NCI-H146 (cell line): ENCODE results near the gene CABP4.
A peak's percentile ranks its signal among the peaks of the same experiment; 100 is the strongest.

ENCODE experiments used
- DNase-seq: peaks from one replicate; lab custom pipeline; 2025; lab: John Stamatoyannopoulos, UW

CABP4 gene

GRCh38 chr11:67455054-67455453 lies at the start of gene CABP4:
Gene CABP4, plus strand, starts transcription at chr11:67455354. Its CDS starts 70 bp downstream, at chr11:67455424.
- no peak for DNase-seq

GRCh38 chr11:67405688-67406339 lies 49.3 kb upstream of the CABP4 start:
- no peak for DNase-seq

- no peak for DNase-seq
Measured at GRCh38 chr11:67406420-67406968, 48.7 kb upstream of the CABP4 start.

DNA sequence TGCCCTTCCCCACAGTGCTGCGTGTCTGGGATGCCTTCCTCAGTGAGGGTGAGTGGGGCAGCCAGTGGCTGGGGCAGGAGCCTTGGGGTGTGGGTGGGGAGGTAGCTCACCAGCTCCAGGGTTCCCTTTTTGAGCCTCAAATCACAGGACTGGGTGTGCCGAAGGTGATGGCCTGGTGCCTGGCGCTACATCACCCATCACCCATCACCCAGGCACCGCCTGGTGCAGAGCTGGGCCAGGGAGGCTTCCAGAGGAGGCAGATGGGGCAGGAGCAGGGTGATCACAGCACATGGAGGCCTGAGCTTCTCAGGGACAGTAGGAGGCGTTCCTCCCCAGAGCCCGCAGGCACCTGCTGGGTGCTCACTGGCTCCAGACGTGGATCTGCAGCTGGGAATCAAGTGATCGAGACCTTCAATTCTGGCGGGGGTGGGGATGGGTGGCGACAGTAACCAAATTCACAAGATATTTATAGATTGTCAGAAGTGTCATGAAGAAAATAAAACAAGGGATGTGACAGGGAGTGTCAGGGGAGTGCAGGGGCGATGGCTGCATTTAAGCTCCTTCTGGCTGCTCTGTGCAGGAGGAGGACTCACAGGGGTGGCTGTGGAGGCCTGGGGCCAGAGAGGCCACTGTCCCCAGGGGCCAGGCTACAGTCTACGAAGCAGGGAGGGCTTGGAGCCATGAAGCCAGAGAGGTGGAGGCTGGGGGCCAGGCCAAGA lies 48.0 kb upstream of the CABP4 start:
- DNase-seq, result peak; percentile 17

GRCh38 chr11:67407688-67408163 lies 47.4 kb upstream of the CABP4 start:
- DNase-seq, result no peak

- no peak for DNase-seq
Measured at GRCh38 chr11:67408437-67409200, 46.5 kb upstream of the CABP4 start.

- no peak for DNase-seq
Measured at GRCh38 chr11:67409261-67409666, 45.9 kb upstream of the CABP4 start.

GRCh38 chr11:67409781-67410368 lies 45.3 kb upstream of the CABP4 start:
- DNase-seq, result peak; percentile 95

DNA sequence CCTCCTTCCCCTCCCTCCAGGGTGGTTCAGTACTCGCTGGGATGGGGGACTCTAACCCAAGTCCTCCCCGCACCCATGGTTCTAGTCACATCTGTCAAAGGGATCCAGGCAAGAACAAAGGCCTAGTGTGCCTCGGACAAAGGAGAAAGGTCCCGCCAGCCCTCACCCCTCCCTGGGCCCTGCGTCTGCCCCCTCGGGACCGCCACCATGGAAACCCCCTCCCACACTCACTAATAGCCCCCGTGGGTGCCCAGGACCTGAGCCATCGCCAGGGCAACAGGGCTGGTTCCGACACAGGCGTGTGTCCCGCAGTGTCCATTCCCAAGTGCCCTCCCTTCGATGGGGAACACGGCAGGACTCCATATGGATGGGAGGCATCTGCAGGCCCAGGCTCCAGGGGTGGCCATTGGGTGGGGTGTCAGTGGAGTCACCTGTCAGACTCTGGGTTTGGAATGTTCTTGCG lies 44.8 kb upstream of the CABP4 start:
- DNase-seq, result no peak

GRCh38 chr11:67410984-67411784 lies 44.0 kb upstream of the CABP4 start:
- DNase-seq, result no peak

- no peak for DNase-seq
Measured at GRCh38 chr11:67411785-67412152, 43.4 kb upstream of the CABP4 start.

DNA sequence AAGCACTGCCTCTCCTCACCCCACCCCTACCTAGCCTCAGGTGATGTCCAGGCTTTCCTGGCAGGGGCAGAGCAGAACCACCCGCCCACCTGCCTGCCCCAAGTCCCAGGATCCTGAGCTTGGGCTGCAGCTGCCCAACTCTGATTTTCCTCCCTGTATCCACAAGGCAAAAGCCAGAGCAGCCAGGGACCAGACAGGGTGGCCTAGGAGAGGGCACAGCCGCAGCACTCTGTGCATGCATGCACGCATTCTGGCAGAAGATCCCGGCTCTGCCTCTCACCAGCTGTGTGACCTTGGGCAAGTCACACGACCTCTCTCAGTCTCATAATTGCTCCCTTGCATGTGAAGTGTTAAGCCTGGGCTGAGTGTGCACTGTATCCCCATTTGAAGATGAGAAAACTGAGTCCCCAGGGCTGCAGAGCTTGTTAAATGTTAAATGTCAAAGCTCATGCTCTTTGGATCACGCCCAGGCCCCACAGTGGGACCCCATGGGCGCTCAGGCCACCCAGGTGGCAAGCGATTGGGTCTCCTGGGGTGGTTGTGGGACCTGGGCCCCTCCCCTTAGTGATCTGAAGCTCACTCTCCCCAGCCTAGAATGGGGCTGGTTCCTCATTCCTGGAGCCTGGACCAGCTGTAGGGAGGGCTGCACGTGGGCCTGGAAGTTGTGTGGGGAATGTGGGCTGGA lies 42.5 kb upstream of the CABP4 start:
- DNase-seq, result no peak

- no peak for DNase-seq
Measured at GRCh38 chr11:67413266-67413849, 41.8 kb upstream of the CABP4 start.

DNA sequence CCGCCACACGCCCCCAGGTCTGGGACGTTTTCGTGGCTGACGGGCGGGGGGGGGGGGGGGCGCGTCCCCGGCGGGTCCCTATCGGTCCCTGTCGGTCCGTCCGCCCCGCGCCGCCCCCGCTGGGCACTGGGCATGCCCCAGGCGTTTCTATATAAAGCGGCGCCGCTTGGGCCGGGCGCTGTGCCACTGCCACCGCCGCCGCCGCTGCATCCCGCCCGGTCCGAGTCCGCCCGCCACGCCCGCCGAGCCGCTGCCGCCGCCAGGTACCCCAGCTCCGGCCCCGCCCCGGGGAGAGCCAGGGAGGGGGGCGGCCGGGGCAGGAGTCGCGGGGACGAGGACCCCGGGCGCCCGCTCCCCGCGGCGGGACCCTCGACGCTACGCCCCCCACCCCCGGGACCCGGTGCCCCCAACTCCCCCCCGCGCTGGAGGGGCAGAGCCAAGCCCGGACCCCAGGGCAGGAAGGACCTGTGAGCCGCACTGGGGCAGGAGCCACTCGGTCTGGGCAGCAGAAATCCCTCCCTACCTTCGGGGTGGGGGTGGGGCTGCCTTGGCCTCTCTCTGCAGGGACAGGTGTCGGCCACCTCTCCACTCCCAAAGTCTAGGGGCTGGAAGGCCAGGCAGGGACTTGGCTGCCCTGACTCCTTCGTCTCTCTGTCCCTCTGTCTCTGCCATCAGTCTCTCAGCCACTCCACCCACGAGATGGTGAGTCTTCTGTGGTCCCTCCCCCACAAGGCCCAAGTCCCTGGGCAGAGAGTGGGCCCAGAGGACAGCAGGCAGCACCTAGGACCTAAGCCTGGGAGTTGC lies 39.5 kb upstream of the CABP4 start, which contains the start of gene CARNS1:
Gene CARNS1 (plus strand): TSS at position 178 of the 804 bp plus-strand sequence. CDS start 522 bp downstream, at position 700.
- peak; percentile 33 for DNase-seq

DNA sequence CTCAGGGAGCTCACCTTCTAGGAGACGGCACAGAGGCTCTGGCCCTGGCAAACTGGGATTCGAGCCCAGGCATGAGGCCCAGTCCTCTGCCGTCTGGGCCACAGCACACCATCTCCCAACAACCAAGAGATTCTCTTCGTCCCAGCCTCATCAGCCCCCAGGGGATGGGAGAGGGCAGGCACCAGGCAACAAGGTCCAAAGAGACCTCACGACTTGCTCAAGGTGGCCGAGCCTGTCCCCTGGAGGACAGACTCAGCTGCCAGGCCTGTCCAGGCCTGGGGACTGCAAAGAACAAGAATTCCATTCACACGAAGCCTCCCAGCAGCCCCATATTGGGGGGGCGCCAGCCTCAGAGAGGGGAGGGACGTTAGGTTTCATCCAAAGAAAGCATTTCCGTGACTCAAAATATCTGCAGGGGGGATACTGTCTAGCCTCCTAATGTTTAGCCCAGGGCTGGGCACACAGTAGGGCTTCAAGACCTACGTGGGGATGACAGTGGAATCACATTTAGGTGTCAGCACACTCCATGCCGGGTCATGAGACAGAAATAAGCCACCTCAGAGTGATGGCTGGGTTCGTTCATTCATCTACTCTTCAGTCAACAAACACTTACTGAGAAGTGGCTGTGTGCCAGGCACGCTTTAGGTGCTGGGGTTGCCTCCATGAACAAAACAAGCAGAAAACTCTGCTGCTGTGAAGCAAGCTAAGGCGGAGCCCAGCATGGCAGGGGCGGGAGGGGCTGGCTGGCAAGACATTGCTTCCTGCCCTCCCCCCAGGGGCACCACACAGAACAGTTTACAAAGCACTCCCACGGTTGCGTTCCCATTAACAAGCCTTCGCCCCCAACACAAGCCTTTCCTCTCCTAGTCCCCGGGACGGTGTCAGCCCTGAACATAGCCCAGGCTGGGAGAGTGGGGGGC lies 38.5 kb upstream of the CABP4 start:
- DNase-seq, result peak; percentile 44

GRCh38 chr11:67417425-67417824 lies 37.7 kb upstream of the CABP4 start:
- no peak for DNase-seq

DNA sequence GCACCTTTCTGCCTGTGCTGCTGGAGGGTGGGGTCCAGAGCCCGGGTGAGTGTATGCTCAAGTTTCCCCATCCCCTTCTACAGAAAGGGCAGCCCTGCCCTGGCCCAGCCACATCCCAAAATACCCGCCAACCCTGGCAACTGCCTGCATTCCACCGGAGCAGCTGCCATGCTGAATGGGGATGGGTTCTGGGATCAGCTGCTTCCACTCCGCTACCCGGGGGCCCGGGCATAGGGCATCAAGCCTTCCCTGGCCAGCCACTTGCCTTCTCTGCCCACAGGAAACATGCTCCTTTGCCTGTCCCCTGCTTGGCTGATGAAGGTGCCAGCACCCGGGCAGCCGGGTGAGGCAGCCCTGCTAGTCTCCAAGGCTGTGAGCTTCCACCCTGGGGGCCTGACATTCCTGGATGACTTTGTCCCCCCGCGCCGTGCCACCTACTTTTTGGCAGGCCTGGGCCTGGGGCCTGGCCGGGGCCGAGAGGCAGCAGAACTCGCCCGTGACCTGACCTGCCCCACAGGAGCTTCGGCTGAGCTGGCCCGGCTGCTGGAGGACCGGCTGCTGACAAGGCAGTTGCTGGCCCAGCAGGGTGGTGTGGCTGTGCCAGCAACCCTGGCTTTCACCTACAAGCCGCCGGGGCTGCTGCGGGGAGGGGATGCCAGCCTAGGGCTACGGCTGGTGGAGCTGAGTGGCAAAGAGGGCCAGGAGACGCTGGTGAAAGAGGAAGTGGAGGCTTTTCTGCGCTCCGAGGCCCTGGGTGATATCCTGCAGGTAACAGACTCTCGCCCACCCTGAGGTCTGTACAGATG lies 36.5 kb upstream of the CABP4 start:
- DNase-seq, result no peak
